ENCODE results near the gene NF2. TPM values are rescaled to one million over a fixed set of nuclear protein-coding genes. Genes with fewer than 3 reads are reported as not detected.
"Not testable (repeated sequence)": the region's sequence is repeated elsewhere in the genome, so short reads cannot be mapped to it uniquely, and the experiment has no call there.

The NF2 gene
- total RNA-seq, 1 donor from 2014 or later: 45.0 TPM

DNA sequence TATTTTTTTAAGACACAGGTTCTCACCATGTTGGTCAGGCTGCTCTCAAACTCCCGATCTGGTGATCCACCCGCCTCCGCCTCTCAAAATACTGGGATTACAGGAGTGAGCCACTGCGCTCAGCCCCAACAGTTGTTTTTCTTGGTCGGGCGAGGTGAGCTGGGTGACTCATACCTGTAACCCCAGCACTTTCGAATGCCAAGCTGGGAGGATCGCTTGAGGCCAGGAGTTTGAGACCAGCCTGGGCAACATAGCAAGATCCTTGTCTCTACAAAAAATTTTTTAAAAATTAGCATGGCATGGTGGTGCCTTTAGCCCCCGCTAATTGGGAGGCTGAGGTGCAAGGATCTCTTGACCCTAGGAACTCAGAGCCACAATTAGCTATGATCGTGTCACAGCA lies 7.0 kb upstream of the NF2 start:
- no peak for DNase-seq (ENCODE audit: low spot score)

DNA sequence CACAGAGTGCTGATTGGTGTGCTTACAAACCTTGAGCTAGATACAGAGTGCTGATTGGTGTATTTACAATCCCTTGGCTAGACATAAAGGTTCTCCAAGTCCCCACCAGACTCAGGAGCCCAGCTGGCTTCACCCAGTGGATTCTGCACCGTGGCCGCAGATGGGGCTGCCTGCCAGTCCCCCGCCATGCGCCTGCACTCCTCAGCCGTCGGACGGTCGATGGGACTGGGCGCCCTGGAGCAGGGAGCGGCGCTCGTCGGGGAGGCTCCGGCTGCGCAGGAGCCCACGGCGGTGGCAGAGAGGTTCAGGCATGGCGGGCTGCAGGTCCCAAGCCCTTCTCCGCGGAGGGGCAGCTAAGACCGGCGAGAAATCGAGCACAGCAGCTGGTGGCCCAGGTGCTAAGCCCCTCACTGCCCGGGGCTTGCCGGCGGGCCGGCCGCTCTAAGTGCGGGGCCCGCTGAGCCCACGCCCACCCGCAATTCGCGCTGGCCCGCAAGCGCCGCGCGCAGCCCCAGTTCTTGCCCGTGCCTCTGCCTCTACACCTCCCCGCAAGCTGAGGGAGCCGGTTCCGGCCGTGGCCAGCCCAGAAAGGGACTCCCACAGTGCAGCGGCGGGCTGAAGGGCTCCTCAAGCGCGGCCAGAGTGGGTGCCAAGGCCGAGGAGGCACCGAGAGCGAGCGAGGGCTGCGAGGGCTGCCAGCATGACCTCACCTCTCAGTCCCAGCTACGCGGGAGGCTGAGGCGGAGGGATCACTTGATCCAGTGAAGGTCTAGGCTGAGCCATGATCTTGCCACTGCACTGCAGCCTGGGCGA lies 5.4 kb upstream of the NF2 start:
- DNase-seq (ENCODE audit: low spot score): not testable (repeated sequence)

DNA sequence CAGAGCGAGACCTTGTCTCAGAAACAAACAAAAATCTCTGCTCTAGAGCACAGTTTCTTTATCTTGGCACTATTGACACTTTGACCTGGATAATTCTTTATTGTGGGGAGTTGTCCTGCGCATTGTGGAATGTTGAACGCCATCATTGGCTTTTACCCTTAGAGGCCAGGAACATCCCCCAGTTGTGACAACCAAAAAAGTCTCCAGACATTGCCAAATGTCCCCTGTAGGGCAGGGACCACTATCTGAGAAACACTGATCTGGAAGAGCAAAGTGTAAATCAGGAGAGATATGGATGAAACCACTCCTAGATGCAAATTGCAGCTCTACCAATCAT lies 4.8 kb upstream of the NF2 start:
- no peak for DNase-seq (ENCODE audit: low spot score)

DNA sequence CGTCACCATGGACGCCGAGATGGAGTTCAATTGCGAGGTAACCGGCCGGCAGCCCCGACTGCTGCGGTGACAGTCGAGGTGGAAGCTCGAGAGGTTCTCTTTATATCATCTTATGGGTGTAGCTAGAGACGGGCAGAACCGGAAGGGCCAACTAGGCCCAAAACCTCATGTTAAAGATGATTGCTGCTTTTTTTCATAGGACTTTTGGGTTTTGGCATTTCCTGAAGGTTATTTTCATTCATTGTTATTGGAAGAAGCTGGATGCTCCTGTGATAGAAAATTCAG lies 585 bp downstream of the NF2 start:
- no peak for DNase-seq (ENCODE audit: low spot score)

DNA sequence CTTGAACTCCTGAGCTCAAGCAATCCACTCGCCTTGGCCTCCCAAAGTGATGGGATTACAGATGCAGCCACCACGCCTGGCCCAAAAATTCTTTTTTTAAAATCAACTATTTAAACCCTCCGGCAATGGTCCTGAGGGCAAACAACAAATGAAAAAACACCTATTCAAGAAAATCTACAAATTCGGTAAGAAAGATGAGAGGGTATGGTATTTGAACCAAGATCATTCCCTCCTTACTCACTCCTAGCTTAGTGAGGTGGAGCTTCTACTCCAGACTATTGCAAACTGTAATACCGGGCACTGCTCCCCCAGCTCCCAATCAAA lies 2.1 kb downstream of the NF2 start:
- no peak for DNase-seq (ENCODE audit: low spot score)

DNA sequence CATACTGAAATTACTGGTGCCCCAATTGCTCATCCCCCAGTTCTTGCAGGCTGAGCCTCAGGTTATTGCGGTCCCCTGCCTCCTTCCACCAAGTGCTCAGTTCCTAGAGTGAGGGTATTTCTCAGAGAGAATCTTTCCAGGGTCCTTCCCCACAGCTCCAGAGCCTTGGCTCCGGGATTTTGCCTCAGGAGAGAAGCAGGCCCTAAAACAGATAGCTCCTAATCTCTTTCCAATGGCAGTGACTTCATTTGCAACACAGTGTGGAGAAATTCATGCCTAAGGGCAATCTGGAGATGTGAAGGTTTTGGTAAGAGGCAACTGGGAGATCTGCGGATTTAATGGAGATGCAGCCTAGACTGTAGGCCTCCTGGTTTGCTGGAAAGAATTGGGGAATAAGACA lies 2.9 kb downstream of the NF2 start:
- no peak for DNase-seq (ENCODE audit: low spot score)

DNA sequence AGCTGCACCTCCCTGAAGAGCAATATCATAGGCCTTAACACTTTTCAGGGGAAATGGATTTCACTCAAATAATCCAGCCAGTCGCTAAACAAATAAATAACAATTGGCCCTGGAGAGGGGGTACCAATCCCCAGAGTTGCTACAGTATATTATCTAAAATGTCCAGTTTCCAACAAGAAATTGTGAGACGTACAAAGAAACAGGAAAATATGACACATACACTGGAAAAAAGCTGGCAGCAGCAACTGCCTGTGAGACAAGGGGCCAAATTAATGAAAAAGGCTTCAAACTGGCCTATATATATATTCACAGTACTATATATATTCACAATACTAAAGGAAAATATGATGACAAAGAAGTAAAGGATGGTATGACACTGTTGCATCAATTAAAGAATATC lies 4.0 kb downstream of the NF2 start:
- DNase-seq (ENCODE audit: low spot score): no peak

DNA sequence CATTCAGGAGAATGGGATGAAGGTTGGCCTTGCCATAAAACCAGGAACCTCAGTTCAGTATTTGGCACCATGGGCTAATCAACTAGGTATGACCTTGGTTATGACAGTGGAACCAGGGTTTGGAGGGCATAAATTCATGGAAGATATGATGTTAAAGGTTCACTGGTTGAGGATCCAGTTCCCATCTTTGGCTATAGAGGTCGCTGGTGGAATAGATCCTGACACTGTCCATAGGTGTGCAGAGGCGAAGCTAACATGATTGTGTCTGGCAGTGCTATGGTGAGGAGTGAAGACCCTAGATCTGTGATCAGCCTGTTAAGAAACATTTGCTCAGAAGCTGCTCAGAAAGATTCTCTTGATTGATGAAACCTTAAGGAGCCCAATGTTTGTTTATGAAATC lies 5.7 kb downstream of the NF2 start:
- no peak for DNase-seq (ENCODE audit: low spot score)

DNA sequence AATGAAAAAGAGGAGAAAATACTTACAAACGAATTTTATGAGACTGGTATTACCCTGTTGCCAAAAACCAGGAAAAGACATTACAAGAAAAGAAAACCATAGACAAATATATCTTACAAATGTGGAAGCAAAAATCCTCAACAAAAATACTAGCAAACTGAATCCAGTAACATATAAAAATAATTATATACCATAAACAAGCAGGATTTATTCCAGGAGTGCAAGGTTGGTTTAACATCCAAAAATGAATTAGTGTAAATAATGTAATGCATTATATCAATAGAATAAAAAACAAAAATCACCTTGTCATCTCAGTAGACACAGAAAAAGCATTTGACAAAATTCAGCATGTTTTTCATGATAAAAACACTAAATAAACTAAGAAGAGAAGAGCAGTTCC lies 7.3 kb downstream of the NF2 start:
- no peak for DNase-seq (ENCODE audit: low spot score)

DNA sequence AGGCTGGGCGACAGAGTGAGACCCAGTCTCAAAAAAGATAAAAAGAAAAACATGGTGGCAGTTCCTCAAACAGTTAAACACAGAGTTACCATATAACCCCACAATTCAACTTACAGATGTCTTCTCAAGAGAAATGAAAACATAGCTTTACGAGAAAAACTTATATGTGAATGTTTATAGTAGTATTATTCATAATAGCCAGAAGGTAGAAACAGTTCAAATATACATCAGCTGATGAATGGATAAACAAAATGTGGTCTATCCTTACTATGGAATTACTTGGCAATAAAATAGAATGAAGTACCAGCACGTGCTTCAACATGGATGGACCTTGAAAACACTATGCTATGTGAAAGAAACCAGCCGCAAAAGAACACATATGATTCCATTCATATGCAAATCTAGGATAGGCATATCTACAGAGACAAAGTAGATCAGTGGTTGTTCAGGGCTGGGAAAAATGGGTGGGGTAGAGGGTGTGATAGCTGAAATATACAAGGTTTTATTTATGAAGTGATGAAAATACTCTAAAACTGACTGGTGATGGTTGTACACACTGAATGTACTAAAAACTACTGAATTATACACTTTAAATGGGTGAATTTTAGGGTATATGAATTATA lies 12.4 kb downstream of the NF2 start:
- DNase-seq (ENCODE audit: low spot score): no peak

DNA sequence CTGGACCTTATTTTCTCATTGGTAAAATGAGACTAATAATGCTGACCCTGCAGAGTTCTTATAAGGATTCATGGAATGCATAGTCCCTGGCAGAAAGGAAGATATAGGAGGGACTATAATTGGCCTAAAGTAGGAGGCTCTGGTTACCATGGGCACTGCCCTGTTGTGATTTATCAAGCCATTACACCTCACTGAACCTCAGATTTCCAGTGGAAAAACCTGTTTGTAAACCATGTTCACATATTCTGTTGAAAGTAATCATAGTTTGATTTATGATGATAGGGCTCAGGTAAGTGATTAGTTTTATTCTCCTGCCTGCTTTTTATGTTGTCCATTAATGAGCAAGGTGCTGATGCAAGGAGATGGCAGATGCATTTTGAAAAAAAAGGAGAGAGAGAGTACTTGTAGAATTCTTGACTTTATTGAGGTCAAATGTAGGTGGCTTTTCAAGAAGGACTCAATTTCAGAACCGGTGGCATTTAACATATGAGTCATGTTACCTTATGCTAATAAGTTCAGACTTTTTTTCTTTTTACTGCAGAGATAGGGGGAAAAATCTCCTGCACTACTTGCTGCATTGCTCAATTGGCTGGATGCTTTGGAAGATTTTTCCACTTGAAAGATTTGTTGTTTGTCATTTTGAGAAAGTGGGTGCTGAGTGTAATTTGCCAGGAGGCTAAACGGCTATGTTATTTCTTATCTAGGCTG lies 14.6 kb downstream of the NF2 start:
- DNase-seq (ENCODE audit: low spot score): no peak

DNA sequence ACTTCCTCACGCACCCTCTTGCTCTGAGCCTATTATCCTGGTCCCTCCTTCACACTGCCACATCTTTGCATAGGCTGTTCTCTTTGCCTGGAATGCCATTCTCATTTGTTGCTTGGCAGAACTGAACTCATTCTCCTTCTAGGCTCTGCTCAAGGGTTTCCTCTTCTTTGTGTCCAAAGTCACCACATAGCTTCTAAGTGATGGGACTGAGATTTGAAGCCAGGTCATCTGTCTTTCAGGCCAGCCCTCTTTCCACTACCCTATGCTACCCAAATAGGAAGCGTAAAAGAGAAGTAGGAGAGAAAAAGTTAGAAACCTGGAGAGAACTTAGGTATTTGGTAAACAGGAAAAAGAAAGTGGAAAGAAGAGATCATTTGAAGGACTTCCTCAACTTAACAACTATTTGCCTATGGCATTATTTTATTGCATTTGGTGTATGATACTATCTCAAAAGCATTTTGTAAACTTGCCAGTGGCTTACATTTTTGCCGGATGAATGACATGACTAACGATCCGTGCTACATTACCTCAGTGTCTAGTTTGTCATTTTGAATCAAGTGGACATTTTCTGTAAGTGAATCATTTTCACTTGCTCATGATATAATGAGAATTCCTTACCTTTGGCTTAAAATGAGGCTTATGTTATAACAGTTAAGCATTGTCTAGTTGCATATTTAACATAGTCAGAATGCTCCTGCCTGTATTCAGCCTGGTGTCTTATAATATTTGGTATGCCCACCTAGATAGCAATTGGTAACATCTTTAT lies 18.5 kb downstream of the NF2 start:
- DNase-seq (ENCODE audit: low spot score): no peak

DNA sequence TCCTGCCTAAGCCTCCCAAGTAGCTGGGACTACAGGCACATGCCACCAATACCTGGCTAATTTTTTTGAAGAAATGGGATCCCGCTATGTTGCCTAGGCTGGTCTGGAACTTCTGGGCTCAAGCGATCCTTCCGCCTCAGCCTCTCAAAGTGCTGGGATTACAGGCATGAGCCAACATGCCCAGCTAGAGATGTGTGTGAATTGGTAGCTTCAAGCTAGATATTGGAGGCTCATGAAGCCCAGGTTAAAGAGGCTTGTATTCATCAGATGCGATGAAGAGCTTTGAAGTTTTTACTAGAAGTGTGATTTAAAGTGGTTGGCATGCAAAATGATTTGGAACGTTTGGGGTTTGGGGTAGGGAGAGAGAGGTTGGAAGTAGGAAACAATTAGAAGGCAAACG lies 19.6 kb downstream of the NF2 start:
- DNase-seq (ENCODE audit: low spot score): no peak

DNA sequence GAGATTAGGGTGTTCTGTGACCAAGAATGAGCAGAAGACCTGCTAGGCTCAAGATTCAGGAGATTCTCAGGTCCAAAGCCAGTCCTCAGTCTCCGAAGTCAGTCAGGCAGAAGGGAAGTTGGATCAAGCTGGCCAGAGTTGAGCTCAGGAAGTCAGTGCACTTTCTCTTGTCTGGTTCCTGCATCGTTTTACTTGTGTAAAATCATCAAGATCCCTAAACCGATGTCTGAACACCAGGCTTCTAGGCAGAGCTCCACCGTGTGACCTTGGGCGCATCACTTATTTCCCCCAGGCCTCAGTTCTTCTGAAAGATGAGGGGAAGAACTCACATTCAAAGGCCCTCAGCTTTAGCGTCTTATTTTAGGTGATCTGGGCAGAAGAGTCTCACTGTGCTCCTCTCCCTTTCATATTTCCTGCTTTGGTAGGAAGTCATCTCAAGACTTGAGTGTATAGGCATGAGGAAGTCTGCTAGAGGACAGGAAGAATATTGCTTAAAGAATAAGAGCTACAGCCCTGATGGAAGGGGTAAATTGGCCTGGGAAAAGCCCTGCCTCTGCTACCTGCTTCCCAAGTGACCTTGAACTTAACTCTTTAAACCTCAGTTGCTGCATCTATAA lies 20.2 kb downstream of the NF2 start:
- no peak for DNase-seq (ENCODE audit: low spot score)

DNA sequence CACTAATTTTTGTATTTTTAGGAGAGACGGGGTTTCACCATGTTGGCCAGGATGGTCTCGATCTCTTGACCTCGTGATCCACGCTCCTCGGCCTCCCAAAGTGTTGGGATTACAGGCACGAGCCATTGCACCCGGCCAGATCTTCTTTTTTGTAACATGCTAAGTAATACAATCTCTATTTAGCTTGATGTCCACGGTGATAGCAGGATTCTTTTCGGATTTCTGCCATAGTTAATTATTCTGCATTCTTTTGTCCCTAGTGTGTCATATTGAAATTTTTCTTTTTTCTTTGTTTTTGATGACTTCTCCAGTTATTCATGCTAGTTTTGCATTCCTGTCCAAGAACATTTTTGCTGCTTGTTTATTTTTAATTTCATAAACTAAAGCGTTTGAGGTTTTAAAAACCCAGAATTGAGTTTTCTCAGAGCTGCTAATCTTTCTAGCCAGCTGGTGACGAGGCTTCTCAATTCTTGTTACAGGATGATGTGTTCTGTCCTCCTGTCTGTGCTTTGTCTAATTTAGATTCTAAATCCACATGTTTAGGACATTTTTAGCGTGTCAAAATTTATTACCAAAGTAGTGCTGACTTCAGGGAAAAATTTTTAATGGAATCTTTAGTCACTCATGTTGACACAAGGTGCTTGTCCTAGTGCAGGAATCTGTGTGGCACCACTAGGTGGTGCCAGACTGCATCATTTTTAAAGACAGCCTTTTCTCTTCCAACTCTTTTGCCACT lies 21.8 kb downstream of the NF2 start:
- DNase-seq (ENCODE audit: low spot score): no peak

DNA sequence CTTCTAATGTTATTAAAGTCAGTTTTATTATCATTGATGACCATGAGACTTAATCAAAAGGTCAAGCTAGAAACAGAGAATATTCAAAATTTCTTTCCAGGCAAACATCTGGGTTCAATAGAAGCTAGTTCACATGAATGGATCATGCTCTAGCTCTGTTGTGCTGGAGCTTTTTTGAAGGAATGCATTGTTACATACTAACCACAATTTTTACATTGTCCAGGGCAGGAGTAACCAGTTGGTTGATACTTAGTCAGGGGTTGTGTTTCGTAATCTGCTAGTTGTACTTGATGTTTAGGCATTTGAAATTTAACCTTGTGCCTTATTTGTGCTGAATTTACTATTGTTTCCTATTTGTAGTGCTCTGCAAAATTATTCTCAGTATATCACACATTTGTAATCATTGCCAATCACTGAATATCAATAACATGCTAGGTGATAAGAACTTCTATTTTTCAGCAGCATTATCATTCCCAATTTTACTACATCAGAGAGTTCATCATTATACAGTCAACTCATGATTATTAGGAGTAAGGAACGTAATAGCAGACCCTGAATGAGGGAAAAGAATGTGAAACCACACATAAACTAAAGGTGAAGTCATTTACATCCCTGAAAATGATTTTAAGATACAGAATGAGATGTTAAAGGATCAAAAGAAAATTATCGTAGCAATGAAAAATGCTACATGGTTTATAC lies 23.2 kb downstream of the NF2 start:
- no peak for DNase-seq (ENCODE audit: low spot score)

DNA sequence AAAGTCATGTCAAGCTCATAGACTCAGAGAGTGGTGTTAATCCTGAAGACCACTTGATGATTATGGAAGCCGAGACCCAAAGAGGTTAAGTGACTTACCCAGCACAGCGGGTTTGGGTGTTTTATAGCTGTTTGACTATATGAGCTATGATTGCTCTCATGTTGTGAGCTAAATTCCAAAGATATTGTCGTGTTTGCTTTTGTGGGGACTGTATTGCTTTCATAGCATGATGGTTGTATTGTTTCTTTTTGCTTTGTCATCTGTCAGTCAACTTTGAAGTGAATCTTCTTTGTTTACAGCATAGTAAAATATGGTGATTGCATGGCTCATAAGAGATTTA lies 23.7 kb downstream of the NF2 start:
- DNase-seq (ENCODE audit: low spot score): no peak

DNA sequence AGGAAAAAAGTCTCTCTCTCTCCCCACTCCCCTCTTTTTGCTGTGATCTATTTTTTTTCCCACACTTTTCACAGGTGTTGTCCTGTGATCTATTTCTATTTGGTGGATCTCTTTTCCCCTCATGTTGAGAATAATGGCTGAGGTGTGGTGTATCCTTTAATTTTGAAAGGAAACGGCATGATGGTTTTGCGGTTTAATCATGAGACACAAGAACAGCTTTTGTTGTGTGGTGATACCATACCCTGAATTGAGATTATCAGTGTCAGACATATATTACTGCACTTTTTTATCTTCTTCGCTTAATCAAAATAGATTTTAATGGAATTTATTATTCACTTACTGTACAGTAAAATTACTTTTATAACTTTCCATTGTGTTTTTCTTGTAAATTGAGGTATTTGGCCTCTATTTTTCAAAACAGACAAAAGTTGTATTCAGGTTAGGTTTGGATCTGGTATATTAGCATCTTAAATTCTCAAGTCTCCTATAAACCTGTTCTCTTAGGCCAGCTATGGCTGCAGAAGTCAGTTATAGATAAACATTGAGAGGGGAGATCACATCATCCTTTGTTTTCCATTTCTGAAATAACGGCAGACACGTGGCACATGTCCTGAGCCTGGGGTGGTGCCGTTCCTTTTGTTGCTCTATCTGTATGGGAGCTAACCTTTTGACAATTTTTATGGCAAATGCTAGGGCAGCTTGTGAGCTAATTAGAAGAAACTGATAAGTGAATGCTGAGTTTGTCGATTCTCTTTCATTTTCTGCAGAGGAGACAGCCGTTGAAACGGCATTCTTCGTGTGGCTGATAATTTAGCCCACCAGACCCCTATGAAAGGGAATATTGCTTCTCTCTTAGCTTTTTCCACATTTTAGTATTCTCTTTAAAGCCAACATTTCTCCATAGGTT lies 25.8 kb downstream of the NF2 start:
- DNase-seq (ENCODE audit: low spot score): no peak

DNA sequence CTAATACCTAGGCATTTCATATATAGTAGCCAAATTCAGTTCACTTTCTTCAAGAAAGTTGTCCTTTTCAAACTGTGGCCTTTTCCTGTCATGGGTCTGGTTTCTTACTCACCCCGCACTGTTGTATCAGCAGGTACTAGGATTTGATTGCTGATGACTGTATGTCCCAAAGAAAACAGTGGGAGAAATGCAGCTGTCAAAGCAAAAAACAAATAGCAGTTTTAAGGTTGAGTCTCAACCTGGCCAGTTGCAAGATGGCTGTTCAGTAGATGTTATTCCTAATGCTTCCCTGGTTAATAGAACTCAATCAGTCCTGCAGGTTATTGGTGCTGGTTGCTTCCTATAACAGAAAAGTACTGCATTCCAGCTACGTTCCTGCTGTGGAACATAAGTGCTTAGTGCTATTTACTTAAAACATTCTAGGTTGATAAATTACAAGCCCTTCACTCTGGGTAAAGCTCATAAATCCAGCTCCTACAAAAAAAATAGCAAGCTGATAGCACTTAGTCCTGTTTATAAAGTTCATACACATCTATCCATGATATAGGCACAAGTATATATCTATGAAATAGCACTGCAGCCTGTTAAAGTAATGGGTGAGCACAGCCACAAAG lies 26.6 kb downstream of the NF2 start:
- no peak for DNase-seq (ENCODE audit: low spot score)

DNA sequence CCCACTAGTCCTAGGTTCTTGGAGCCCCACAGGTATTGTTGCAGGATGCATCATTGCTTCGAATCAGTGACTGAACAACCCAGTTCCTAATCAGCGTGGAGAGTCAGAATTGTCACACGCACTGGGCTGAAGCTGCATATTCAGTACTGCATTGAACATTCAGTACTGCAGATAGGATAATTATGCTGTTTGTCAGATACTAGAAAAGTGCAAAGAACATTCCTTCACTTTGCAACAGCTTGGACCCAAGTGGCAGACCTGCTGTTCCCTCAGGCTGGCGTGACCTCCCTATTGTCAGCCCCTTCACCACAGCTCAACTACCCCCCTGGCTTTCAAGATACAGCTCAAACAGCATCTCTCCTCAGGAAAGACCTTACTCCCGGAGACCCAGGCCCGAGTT lies 27.6 kb downstream of the NF2 start:
- DNase-seq (ENCODE audit: low spot score): no peak
